Kidney glomerular epithelial cell (primary cell): ENCODE results near the gene REV3L.
A peak's percentile ranks its signal among the peaks of the same experiment; 100 is the strongest.

ENCODE experiments used
- DNase-seq: peaks from one replicate; lab custom pipeline; 2025; lab: John Stamatoyannopoulos, UW

The REV3L gene

DNA sequence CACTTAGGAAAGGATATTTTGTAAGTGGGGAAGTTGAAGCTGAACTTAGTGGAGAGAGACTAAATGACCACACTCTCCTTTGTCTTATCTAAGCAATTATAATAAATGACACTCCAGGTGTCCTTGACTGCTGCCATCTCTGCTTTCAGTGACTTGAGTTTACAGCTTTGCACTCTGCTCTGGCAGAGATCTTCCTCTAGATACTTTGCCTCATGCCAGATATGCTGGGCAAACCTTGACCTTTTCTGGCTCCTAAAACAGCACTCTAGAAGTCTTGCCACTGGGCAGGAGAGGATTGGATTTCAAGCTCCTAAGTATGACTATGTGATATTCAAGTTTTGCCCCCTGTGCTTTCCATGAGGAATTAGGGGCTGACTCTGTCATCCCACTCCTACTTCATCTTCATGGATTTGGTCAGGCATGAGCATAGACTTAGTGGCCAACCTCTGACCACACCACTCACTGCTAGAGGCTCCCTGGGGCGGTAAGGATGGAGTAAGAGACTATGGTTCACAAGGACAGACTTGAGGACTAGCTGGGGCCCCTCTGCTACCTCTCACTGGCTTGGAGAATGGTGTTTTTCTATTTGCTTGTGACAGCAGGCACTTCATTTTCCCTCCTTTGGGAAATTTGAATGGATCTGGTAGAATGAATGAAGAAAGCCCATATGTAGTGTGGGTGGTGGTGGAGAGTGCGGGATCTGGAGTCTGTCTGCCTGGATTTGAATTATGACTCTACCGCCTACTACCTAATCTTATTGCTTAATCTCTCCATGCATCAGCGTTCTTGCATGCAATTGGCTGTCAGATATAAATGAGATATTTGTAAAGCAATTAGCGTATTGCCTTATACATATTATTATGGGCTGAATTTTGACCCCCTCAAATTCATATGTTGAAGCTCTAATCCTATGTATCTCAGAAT is 191.4 kb downstream of the REV3L start:
- no peak for DNase-seq

DNA sequence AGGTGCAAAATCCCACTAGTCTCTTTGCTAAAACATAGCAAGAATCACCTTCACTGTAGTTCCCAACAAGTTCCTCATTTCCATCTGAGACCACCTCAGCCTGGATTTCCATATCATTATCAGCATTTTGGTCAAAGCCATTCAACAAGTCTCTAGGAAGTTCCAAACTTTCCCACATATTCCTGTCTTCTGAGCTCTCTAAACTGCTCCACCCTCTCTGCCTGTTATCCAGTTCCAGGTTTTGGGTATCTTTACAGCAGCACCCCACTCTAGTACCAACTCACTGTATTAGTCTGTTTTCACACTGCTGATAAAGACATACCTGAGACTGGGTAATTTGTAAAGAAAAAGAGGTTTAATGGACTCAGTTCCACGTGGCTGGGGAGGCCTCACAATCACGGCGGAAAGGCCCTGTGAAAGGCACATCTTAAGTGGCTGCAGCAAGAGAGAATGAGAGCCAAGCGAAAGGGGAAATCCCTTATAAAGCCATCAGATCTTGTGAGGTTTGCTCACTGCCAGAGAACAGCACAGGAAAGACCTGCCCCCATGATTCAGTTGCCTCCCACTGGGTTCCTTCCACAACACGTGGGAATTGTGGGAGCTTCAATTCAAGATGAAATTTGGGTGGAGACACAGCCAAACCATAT is 192.2 kb downstream of the REV3L start:
- DNase-seq, result peak; percentile 18

DNA sequence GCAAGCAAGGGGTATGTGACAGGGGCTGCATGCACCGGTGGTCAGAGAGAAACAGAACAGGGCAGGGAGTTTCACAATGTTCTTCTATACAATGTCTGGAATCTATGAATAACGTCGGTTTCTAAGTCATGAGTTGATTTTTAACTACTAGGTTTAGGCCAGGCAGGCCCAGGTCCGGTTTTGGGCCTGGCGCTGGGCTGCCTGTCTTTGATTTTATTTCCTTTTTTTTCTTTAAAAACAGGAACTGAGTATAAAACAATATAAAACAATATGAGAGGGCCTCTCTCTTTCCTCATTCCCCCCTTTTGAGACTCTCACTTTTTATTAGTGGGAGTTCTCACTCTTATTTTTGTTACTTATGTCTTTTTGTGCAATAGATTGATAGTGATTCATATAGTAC is 198.7 kb downstream of the REV3L start:
- peak; percentile 24 for DNase-seq

DNA sequence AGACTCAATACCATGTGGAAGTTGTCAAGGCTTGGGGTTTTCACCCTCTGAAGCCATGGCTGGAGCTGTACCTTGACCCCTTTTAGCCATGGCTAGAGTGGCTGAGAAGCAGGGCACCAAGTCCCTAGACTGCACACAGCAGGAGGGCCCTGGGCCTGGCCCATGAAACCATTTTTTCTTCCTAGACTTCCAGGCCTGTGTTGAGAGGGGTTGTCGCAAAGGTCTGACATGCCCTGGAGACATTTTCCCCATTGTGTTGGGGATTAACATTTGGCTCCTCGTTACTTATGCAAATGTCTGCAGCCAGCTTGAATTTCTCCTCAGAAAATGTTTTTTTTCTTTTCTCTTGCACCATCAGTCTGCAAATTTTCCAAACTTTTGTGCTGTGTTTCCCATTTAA is 199.3 kb downstream of the REV3L start:
- DNase-seq, result no peak

DNA sequence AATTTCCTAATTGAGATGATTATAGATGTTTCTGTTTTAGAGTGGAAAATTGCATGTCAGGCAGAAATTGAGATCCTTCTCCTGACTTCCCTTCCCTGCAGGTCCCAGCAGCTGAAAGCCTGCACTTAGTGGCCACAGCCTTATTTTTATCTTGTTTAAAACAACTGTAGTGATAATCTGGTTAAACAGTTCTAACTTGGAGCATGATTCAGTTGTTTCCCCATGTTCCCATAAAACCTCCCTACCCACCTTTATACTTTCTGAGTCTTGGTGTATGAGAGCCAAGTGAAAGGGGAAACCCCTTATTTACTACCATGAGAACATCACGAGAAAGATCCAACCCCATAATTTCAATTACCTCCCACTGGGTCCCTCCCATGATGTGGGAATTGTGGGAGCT is 200.5 kb downstream of the REV3L start:
- DNase-seq, result no peak

DNA sequence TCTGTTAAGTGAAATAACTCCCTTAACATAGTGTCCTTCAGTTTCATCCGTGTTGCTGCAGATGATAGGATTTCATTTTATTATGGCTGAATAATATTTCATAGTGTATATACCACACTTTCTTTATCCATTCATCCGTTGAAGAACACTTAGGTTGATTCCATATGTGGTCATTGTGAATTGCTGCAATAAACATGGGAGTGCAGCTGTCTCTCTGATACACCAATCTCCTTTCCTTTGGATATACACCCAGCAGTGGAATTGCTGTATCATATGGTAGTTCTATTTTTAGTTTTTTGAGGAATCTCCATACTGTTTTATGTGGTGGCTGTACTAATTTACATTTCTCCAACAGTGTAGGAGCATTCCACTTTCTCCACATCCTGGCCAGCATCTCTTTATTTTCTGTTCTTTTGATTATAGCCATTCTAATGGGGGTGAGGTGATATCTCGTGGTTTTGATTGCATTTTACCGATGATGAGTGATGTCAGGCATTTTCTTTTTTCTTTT is 202.5 kb downstream of the REV3L start:
- DNase-seq, result no peak

DNA sequence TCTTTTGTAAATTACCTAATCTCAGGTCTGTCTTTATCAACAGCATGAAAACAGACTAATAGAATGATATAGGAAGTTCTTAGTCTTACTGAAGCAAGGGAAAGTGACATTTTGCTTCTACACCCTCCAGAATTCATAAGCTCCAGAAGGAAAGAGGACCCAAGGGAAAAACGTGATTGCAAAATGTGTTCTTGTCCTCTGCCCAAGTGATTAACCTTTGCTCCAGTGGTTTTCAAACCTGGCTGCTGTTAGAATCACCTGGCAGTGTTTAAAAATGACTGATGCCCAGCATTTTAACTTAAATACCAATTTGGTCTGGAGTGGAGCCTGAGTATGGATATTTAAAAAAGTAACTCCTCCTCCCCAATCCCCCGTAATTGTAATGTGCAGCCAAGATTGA is 204.3 kb downstream of the REV3L start:
- no peak for DNase-seq

DNA sequence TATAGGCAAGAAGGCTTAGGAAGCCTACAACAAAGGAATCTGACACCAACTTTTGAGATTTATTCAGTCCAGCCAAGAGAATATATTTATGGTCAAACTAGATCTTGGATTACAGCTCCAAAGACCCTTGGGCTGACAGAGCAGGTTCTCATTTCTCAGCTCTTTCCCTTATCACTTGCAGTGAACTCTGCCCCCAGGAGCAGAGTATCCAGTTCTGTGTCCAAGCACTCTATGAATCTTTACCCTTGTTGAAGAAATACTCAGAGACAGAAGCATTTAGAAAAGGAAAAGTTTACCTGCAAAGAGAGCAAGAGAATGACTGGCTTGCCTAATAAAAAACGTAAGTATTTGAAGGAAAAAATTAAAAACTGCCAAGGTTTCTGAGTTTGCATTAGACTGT is 205.2 kb downstream of the REV3L start:
- no peak for DNase-seq

DNA sequence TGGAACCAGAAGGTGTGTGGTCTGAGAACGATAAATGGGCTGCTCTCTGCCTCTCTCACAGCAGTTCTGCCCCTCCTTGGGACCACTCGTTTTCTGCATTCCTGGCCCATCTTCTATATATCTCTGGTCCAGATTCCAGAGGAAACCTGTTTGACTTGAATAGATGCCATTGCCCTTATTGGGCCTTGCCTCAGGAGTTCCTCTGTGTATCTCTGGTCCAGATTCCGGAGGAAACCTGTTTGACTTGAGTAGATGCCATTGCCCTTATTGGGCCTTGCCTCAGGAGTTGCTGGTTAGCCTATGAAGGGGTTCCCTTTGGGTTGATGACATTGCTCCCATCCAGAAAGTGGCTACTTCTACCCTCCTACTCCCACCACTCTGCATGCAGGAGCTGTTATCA is 206.3 kb downstream of the REV3L start:
- no peak for DNase-seq

DNA sequence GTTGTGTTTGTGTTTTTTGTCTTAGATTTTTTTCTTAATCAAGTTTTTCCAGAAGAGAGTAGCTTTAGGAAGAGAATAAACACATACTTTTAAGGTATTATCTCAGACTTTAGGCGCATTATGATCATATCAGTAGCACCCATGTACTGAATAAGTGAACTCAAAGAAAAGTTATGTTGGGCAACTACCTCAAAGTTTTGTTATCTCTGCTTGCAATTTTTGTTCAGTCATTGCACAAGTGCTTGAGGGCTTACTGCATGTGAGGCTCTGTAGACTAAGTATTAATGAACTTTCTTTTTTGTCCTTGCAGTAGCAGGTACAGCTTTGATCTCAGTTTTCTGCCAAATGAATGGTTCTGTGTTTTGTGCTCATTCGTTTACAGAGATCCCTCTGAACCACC is 206.7 kb downstream of the REV3L start:
- DNase-seq, result no peak

DNA sequence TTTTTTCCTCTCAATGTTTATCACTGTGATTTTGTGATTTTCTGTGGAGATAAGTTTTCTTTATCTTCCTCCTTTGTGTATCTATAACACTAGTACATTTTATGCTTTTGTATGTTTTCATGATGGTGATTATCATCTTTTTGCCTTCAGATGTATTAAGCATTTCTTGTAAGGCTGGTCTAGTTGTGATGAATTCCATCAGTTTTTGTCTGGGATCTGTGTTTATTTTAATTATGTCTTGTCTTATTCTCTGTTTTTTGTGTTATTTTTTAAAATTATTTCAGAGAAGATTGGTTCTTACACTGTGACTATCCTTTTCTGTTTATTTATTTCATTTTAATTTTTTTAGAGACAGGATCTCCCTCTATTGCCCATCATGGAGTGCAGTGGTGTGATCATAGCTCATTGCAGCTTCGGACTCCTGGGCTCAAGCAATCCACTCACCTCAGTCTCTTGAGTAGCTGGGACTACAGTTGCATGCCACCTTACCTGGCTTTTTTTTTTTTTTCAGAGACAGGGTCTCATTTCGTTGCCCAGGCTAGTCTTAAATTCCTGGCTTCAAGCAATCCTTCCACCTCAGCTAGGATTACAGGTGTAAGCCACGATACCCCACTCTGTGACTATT is 208.3 kb downstream of the REV3L start:
- DNase-seq, result no peak

DNA sequence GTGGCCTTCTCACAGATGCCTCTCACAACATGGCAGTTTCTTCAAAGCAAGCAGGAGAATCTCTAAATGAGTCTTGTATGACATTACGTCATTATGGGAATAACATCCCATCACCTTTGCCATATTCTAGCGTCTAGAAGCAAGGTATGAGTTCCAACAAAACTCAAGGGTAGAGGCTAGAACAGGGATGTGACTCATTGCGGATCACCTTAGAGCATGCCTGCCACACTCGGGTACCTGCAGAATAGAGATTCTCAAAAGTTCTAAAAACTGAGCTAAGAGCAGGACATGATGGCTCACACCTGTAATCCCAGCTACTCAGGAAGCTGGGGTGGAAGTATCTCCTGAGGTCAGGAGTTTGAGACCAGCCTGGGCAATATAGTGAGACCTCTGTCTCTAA is 212.9 kb downstream of the REV3L start:
- DNase-seq, result no peak

DNA sequence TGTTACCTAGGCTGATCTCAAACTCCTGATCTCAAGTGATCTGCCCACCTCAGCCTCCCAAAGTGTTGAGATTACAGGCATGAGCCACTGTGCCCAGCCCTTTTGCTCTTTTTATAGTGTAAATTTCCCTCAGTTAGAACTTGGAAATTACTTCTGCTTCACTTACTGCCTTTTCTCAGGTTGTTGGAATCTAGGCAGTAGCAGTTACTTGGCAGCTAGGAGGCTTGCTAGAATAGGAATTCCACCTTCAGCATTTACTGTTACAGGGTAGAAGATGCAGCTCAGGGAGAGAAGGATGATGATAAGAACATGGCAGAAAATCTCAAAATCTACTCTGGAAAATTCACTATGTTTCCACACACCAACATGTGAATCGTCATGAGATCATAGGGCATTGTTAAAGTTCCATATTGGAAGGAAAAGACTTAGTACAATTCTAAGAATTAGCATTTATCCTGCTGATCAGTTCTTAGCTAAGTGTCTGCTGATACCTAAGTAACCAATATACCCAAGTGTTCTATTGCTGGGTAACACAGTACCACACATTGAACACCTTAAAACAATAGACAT is 213.5 kb downstream of the REV3L start:
- DNase-seq, result no peak

DNA sequence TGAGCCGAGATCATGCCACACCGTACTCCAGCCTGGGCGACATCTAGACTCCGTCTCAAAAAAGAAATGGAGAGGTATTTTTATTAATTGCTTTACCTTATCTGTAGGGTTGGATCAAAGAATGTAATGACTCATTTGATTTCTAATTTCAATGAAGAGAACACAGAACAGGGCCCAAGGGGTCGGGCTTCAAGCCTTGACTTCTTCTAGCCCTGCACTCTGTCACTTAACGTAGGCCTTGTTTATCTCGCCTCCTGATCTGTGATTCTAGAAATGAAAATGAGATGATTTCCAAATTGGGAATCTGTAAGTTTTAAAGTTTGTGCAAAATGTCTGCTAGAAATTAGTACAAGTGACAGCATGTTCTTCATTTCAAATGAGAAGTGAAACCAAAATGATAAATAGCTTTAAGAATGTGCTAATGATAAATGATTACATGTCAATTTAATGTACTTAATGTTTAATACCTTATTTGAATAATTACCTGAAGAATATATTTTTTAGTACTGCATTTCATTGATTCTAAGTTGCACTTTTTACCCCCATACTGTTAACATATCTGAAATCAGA is 215.2 kb downstream of the REV3L start:
- DNase-seq, result no peak

DNA sequence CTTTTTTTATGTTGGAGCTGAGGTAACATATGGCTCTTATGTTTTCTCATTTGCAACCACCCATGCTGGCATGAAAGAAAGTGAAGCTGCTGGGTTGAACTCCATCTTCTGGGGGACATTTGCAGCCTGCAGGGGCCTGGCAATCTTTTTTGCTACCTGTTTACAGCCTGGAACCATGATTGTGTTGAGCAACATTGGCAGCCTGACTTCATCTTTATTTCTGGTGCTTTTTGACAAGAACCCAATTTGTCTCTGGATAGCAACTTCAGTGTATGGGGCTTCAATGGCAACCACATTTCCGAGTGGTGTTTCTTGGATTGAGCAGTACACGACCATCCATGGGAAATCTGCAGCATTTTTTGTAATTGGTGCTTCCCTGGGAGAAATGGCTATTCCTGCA is 216.7 kb downstream of the REV3L start:
- DNase-seq, result no peak

DNA sequence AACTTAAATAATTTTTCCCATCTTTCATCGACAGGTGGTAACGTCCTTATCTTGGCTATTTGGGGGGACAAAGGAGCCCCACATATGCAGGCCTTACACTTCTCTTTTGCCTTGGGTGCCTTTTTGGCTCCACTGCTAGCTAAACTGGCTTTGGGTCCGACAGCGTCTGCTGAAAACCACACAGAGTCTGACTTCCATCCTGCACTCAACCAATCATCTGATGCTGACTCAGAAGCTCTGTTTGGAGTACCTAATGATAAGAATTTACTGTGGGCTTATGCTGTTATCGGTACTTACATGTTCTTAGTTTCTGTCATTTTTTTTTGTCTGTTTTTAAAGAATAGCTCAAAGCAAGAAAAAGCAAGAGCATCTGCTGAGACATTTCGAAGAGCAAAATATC is 217.2 kb downstream of the REV3L start:
- no peak for DNase-seq

DNA sequence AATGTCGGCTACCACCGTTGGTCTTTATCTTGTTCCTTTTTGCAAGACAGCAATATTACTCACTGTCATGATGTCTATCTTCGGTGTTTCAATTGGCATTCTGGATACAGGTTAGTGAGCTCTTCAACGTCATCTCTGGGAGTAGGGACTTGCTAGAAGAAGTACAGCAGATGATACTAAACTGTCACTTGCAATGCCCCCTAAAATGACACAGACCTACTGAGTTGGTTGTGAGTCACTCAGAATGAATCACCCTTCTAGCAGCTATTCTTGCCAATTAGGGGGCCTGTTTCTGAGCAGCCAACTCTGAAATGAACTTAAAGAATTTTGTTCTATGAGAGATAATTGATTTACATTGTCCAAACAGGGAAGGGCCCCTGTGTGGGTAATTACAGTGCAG is 219.2 kb downstream of the REV3L start:
- no peak for DNase-seq

DNA sequence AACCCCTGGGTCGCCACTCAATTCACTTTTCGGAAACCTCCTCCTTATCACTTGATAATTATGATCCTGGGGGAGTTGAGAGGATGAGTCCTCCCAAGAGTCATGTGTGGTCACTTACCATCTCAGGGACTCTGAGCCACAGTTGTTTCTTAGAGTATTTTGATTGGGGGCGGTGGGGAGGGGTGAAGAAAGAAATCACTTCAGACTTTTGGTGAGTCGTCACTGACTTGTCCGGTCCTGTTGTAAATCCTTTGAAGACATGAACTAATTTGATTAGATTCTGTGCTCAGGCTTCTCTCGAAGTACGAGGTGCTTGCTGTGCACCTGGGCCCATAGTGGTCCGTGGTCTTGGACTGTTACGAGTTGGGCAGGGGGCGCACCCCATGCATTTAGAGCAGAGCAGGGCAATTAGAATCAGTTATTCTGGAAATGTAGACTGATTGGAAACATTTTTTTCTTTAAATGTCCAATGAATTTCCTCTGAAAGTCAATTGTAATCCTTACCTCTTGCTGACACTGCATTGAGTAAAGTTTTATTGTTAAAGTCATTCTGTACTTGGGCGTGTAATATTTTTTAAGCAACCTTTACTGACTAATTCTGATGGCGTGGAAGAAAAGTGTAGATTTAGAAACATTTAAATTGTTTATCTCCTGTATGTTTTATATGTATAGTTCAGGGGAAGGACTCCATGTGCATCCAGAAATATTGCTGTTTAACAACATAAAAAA is 222.3 kb downstream of the REV3L start:
- DNase-seq, result no peak

DNA sequence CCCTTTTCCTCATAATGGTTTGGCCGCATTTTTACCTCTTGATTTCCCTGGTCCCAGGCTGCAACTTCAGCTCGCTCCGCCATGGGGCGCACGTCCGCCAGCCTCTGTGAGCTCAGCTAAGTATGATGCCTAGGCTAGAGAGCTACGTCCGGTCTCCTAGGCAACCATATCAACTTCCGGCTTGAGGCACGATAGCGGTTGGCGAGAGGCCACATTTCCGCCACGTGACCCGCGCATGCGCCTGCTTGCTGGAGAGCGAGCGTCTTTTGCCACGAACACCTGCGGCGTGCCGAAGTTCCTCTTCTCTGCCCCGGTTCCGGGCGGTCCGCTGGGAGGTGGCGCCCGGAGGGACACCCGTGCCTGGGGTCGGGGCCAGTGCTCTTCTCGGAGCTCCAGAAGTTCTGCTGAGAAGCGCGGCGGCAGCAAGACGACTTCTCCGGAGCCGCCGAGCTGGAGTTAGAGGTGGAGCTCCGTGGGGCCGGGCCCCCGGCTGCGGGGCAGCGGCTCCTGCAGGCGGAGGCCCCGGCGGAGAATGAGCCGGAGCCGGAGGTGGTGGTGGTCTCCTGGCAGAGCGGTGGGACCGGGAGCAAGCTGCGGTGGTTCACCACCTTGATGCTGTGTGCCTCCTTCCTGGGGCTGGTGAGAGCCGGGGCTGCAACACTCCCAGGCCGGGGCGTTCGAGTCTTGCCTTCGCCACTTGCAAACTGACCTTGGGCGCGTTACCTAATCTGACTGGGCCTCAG is 223.8 kb downstream of the REV3L start:
- peak; percentile 99 for DNase-seq

DNA sequence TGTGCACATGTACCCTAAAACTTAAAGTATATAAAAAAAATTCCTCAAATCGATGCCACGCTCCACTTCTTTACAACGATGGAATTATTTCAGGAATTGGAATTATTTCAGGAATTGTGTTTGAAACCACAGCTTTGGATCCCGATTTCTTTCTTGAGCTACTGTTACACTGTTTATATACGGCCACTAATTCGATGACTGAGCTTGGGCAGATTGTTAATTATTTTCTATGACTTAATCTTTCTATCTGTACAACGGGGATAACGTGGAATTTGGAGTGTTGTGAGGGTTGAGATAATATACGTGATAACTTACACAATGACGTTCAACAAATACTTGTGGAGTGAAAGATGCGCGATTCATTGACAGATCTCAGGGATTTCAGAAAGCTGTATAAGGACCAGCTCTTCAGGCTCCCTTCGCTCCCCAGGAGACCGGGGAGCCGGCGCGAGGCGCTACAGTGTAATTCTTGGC is 224.4 kb downstream of the REV3L start:
- DNase-seq, result peak; percentile 77

DNA sequence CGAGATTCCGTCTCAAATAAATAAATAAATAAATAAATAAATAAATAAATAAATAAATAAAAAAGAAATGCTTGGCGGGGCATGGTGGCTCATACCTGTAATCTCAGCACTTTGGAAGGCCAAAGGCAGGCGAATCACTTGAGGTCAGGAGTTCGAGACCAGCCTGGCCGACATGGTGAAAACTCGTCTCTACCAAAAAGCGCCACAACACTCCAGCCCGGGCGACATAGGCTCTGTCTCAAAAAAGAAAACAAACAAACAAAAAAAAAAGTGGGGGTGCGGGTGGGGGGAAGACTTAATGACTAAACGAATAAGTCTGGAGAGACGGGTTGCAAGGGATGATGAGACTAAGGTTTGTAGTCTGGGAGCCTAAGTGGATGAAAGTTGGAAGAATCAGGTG is 225.0 kb downstream of the REV3L start:
- no peak for DNase-seq
